HS-5 (cell line): ENCODE results near the gene TMEM183A.
"Not testable (repeated sequence)": the region's sequence is repeated elsewhere in the genome, so short reads cannot be mapped to it uniquely, and the experiment has no call there.

Experiments used
- DNase-seq: peaks from one replicate; pipeline ENCODE4 v3.0.0-alpha.2; 2012; ENCODE audit warnings: low read depth

TMEM183A gene

DNA sequence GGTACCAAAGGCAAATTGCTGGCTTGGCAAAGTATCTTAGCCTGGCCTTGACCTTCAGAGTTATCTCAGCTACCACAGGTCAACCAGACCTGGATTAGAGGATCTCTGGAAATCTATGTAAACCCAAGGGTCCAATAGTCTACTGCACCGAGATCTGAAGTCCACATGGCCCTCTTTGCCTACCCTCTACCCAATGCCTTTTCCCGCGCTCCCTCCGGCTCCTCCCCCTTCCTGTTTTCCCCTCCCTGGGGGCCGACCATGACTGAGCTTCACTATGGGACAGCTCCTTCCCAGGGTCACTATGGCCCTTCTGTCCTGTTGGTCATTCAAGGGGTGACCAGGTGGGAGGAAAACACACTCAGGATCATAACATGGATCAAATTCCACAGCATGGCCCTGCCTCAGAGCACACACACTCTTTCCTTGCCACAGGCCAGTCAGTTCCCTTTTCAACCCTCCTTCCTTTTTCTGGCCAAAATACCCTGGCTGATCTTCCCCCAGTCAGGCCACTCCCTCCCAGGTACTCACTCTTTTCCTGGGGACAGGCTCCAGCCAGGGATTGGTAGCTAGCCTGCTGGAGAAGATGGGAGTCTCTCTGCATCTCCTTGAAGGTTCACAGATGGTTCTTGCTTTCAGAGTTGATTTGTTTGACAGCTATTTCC is 19.1 kb upstream of the TMEM183A start:
- DNase-seq: no peak

DNA sequence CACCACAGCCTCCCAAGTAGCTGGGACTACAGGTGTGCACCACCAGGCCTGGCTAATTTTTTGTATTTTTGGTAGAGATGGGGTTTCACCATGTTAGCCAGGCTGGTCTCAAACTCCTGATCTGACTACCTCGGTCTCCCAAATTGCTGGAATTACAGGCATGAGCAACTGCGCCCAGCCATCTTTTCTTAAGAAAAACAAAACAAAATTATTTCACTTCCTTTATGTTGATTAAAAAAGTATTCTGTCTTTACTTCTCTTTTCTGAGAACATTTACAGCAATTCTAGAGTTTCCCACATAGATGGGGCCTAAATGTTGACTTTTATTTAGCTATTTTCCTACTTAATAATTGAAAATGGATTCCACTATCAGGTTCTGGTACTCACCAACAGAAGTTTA is 17.3 kb upstream of the TMEM183A start:
- DNase-seq: no peak

DNA sequence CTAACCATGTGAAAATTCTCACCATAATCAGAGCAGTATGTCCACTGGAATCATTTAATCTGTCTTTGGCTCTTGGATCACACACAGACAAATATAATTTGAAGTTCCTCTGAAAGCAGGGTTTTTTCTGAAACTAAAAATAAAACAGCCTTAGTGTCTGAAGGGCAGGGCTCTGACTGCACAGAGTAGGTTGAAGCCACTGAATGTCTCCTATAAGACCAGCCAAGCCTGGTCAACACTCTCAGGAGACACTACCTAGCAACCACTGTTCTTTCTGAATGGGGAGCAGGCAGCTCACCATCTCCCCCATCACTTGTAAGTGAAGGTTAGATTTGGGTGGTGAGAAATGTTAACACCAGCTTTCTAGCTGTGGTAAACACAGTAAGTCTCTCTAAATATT is 16.1 kb upstream of the TMEM183A start:
- DNase-seq: no peak

DNA sequence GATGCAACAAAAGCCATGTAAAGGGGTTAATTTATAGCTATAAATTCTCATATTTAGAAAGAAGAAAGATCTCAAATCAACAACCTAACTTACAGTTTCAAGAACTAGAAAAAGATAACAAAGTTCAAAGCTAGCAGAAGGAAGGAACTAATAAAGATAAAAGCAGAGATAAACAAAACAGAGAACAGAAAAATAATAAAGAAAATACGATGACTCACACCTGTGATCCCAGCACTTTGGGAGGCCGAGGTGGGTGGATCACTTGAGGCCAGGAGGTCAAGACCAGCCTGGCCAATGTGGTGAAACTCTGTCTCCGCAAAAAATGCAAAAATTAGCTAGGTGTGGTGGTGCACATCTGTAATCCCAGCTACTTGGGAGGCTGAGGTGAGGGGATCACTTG is 12.4 kb upstream of the TMEM183A start:
- DNase-seq: no peak

DNA sequence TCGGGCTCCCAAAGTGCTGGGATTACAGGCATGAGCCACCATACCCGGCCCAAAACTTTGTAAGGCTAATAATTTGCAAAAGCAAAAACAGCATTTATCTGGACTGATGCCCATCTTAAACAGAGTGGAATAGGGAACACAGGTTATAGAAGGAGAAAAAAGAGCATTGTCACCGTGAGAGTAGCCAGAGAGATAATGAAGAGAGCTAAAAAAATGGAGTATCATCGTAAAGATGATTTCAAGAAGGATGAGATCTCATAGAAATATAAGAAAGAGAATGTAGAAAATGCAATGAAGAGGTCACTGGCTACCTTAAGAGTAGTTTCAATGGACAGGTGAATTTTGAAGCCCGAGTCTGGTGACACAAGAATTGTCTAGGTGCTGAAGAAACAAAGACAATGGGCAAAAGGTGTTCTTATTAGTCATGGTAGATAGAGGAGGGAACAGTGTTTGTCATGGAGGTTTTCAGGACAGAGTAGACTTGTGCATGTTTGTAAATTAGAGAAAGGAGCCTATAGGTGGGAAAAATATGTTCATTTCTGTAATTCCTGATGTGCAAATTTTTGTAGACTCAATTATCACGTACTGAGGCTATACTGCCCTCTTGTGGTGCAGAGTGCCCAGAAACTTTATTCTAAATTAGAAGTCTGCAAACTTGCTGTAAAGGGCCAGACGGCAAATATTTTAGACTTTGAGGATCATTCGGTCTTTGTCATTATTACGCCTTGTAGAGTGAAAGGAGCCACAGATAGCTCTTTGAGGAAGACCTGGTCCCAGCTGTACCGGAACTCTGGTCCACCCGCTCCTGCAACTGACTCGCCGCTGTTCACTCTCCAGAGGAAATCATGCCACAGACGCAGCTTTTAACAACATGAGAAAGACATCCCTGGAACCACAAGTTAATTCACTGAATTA is 8.1 kb upstream of the TMEM183A start:
- peak; percentile 40 for DNase-seq

DNA sequence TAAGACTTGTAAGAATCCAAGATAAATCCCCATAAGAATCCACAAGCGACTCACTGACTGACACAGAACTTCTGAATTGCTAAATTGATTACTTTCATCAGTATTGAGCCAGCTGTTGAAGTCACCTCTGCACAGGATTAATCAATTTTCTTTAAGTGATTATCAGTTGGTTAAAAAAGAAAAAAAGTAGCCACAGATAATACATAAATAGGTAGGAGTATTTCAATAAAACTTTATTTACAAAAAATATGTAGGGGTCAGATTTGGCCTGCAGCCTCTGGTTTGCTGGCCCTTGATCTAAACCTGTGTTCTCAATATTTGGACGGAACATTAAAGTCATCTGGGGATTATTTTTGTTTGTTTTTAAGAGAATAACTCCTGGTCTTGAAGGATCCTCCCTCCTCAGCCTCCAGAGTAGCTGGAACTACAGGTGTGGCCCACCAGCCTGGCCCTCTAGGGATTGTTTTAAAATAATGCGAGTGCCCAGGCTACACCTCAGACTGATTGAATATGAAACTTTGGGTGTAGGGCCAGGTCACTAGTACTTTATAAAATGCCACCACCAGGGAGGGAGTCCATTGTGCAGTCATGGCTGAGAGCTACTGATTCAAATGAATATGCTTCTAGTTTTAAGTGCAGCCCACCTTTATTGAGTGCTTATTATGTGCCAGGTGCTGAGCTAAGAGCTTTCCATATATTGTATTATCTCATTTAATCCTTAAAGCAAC is 6.8 kb upstream of the TMEM183A start:
- no peak for DNase-seq

- no peak for DNase-seq
These were observed 5.2 kb upstream of the TMEM183A start for GRCh38 chr1:203001986-203002385.

DNA sequence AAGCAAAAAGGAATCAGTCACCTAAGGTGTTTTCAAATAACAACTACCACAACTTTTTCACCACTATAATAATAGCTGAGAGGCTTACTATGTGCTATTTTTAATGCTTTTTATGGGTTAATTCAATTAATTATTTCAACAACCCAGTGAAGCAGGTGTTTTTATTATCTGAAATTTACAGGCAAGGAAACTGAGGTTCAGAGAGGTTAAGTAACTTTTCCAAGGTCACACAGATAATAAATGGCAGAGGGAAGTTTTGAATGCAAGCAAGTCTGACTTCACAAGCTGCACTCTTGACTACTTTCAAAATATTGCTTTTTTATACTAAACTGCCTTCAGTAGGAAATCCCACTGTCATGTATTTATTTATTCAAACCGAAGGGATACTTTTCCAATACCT is 4.2 kb upstream of the TMEM183A start:
- DNase-seq: no peak

- DNase-seq: not testable (repeated sequence)
These were observed 1.6 kb upstream of the TMEM183A start for GRCh38 chr1:203005395-203006142.

- DNase-seq: no peak
These were observed 2.0 kb downstream of the TMEM183A start for GRCh38 chr1:203009185-203009584.

- no peak for DNase-seq
These were observed 4.4 kb downstream of the TMEM183A start for GRCh38 chr1:203011582-203011981.

- DNase-seq: no peak
These were observed 9.9 kb downstream of the TMEM183A start for GRCh38 chr1:203017061-203017460.

GRCh38 chr1:203017692-203018091 is 10.5 kb downstream of the TMEM183A start:
- DNase-seq: no peak

DNA sequence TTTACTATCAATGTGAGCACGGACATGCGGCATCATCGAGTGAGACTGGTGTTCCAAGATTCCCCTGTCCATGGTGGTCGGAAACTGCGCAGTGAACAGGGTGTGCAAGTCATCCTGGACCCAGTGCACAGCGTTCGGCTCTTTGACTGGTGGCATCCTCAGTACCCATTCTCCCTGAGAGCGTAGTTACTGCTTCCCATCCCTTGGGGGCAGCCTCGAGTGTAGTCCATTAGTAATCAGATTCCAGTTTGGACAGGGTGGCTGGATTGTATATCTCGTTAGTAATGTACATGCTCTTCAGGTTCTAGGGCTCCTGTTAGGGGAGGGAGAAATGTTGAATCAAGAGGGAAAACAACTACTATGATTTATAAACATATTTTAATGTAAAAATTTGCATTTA is 15.7 kb downstream of the TMEM183A start:
- not testable (repeated sequence) for DNase-seq

- no peak for DNase-seq
These were observed 18.5 kb downstream of the TMEM183A start for GRCh38 chr1:203025686-203026030.

- DNase-seq: peak; percentile 51
These were observed 19.0 kb downstream of the TMEM183A start, which contains the start of gene PPFIA4 for GRCh38 chr1:203026031-203026665. Gene PPFIA4, plus strand, starts transcription at chr1:203026491. Its CDS starts 12,518 bp downstream, at chr1:203039009.

- no peak for DNase-seq
These were observed 19.8 kb downstream of the TMEM183A start for GRCh38 chr1:203026666-203027663.

GRCh38 chr1:203028067-203028783 is 21.1 kb downstream of the TMEM183A start:
- no peak for DNase-seq

GRCh38 chr1:203028784-203029553 is 21.8 kb downstream of the TMEM183A start:
- no peak for DNase-seq
